GM21423 (cell line): ENCODE data around the gene BMP10.

Experiments used
- ATAC-seq: cut with Tn5 transposase; IDR thresholded peaks from one replicate; pipeline ENCODE4 v1.9.1; 2021; ENCODE audit warnings: mild to moderate bottlenecking, moderate library complexity; ENCODE audit not compliant: unreplicated experiment

Gene BMP10

DNA sequence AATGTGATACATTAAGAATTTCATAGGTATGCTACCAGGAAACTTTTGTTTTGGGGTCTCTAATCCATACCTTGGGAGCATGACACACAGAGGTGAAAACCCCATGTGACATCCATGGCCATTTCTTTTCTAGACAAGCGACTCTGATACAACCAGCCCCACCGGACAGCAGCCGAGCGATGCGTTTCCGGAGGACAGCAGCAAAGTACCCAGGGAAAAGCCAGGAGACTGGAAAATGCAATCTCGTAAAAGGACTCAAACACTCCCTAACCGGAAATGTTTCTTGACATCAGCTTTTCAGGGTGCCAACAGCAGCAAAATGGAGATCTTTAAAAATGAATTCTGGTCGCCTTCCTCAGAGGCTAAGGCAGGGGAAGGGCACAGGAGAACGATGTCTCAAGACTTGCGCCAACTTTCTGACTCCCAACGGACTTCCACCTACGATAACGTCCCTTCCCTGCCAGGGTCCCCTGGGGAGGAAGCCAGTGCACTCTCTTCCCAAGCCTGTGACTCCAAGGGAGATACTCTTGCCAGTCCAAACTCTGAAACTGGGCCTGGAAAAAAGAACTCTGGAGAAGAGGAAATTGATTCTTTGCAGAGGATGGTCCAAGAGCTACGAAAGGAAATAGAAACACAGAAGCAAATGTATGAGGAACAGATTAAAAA is 48.9 kb downstream of the BMP10 start:
- ATAC-seq: no peak

DNA sequence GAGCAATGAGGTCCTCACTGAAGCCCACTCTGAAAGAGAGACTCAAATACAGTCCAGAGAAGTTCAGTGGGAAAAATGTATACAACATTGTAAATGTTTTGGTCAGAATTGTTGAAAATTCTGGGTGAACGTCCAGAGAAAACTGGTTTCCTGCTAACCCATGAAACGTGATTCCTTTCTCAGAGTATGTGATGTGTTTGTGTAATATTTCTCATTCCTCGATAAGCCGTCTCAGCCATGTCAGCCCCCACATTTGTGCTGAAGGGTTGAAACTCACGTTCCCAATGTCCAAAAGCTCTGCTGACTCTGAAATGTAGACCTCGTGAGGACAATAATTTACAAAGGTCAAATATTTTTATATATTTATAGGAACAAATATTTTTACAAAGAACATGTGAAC is 51.6 kb downstream of the BMP10 start:
- ATAC-seq: no peak

DNA sequence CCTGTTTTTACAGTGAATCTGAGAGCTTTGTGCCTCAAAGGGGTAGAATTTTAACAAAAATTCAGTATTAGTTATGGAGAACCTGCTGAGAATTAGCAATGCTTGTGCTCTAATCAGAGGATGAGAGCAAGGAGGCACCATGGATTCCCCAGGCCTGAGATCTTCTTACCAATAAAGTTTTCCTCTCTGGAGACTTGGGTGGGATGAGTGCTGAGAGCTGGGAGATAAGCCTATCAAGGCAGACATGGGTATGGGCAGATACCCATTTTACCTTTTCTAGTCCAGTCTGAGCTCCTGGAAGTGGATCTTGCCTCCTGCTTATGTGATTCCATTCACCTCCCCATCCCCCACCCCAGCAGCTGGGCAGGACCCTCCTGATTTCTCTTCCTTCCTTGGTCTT is 53.9 kb downstream of the BMP10 start:
- no peak for ATAC-seq
